ENCODE results near the gene APOBEC3F. TPM values are rescaled to one million over a fixed set of nuclear protein-coding genes. Genes with fewer than 3 reads are reported as not detected.
A peak's percentile ranks its signal among the peaks of the same experiment; 100 is the strongest.

The APOBEC3F gene
- total and polyA plus RNA-seq, 10 of the 15 experiments (the other 5 are each of a cell fraction or from before 2014, with no cell fraction given), result 7.4 to 29.1 (median 12.8) TPM

DNA sequence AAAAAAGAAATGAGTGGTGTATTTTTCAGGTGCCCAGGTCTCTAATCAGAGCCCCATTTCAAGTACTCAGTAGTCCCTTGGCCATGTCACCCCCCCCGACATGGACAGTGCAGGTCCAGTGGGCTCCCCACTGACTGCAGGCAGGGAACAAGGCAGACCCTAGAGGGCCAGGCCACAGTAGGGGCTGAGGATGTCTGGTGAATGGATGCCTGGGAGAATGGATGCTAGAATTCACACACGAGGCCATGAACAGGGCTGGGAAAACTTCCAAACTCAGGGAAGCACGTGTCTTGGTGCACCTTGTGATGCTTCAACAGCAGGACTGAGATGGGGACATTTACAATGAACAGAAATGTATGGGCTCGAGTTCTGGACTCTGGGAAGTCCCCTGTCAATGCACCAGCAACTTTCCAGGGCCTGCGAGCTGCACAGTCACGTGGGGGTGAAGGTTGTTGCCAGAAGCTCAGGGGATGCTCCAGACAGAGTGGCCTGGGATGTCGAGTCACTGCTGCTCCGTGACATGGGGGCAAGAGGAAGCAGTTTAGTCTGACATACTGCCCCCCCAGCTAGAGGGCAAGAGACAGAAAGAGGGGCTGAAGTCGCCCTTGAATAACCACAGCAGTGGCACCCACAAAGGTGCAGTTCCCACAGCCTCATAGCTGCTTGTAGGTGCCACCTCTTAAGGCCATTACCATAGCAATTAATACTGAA is 39.5 kb downstream of the APOBEC3F start:
- ChIA-PET SMC1A (ENCODE audit: uncharacterized antibody, unreplicated experiment) (interaction anchor here (1.1 to 5.3 kb wide), 8 partner anchors 11 to 66 kb away, joined by 4 to 44 read pairs (median 5); partner anchors contain the start of genes APOBEC3C and APOBEC3H), RAD21 (ENCODE audit: unreplicated experiment) (interaction anchor here (1.3 to 7.0 kb wide), 4 partner anchors 13 to 98 kb away, joined by 4 to 57 read pairs (median 6); partner anchors contain the start of genes APOBEC3B and APOBEC3H), POLR2A (interaction anchor here (0.8 to 4.8 kb wide), 6 partner anchors 9 to 69 kb away, joined by 4 to 44 read pairs (median 6); partner anchors contain the start of gene APOBEC3H), CTCF (interaction anchor here (0.8 to 3.1 kb wide), 6 partner anchors 9 to 236 kb away, joined by 3 to 15 read pairs (median 4); no protein-coding TSS in a partner anchor)
- Histone ChIP-seq H2AFZ (ENCODE audit: control insufficient read depth, low read depth, low read length) (no peak overlapping the region), H3K4me1 (ENCODE audit: control insufficient read depth, insufficient read depth, low read length) (peaks cover 30% of the 10 kb centered on the region), H3K9me3 (replicated peaks; ENCODE audit: control insufficient read depth, insufficient read depth, low read length) (no peaks in the 10 kb centered on the region), H3K9ac (ENCODE audit: control insufficient read depth, insufficient read depth, low read length) (peak overlapping the region; percentile 38; the same call in 1 of the 2 replicates), H4K20me1 (ENCODE audit: control insufficient read depth, insufficient read depth) (no peaks in the 10 kb centered on the region), H3K4me2 (ENCODE audit: control insufficient read depth, insufficient read depth) (peak overlapping the region; percentile 75), H3K36me3 (ENCODE audit: control insufficient read depth in 2 of 2, insufficient read depth in 2 of 2, low read length in 1 of 2) (peaks cover 1 to 6% of the 10 kb centered on the region in 2 experiments; a peak in 2 of 4 replicates), H3K79me2 (ENCODE audit: control insufficient read depth, insufficient read depth, low read length) (peaks cover 34% of the 10 kb centered on the region), H3K27me3 (replicated peaks in 1 of 2; ENCODE audit: control insufficient read depth in 2 of 2, insufficient read depth in 2 of 2, low read length in 1 of 2) (no peaks in the 10 kb centered on the region), H3K27ac (ENCODE audit: control insufficient read depth, insufficient read depth) (peak overlapping the region; percentile 41), H3K4me3 (peak overlapping the region; percentile 43; the same call in 1 of the 2 replicates)
- WGBS (ENCODE audit: insufficient coverage, insufficient replicate concordance, low lambda C conversion rate, missing lambda C conversion rate), result 6% methylated on average over 9 of the region's 9 CpGs
- FAIRE-seq (no peak), DNase-seq (ENCODE audit: low read depth, low spot score) (no peak), ATAC-seq (peak; percentile 51)
- TSS peak; percentile 23 for BruUV-seq (replicated peaks)
- in situ Hi-C loops (cut with MboI), result no loop called here
- intact Hi-C loops (cut with micrococcal nuclease; ENCODE audit: unreplicated experiment), result loop anchor here (2.0 kb wide), 1 partner anchor 19 kb away; no protein-coding TSS in a partner anchor
- TF ChIP-seq, protein P1, sequence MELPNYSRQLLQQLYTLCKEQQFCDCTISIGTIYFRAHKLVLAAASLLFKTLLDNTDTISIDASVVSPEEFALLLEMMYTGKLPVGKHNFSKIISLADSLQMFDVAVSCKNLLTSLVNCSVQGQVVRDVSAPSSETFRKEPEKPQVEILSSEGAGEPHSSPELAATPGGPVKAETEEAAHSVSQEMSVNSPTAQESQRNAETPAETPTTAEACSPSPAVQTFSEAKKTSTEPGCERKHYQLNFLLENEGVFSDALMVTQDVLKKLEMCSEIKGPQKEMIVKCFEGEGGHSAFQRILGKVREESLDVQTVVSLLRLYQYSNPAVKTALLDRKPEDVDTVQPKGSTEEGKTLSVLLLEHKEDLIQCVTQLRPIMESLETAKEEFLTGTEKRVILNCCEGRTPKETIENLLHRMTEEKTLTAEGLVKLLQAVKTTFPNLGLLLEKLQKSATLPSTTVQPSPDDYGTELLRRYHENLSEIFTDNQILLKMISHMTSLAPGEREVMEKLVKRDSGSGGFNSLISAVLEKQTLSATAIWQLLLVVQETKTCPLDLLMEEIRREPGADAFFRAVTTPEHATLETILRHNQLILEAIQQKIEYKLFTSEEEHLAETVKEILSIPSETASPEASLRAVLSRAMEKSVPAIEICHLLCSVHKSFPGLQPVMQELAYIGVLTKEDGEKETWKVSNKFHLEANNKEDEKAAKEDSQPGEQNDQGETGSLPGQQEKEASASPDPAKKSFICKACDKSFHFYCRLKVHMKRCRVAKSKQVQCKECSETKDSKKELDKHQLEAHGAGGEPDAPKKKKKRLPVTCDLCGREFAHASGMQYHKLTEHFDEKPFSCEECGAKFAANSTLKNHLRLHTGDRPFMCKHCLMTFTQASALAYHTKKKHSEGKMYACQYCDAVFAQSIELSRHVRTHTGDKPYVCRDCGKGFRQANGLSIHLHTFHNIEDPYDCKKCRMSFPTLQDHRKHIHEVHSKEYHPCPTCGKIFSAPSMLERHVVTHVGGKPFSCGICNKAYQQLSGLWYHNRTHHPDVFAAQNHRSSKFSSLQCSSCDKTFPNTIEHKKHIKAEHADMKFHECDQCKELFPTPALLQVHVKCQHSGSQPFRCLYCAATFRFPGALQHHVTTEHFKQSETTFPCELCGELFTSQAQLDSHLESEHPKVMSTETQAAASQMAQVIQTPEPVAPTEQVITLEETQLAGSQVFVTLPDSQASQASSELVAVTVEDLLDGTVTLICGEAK (IDR thresholded peaks at IDR 0.05; ENCODE audit: borderline replicate concordance), result no peak
- TF ChIP-seq NR2F1 (conservative IDR thresholded peaks at IDR 0.05) (0 out of 2 replicates have a peak, but pooled peaks have one; percentile 13), STAT3 (IDR thresholded peaks at IDR 0.05; ENCODE audit: low read depth, low read length) (no peak), CHD1 (IDR thresholded peaks at IDR 0.05; ENCODE audit: low read depth, low read length) (no peak), RELA (IDR thresholded peaks at IDR 0.05; ENCODE audit: borderline replicate concordance, partially characterized antibody) (peak; percentile 74), CREB1 (IDR thresholded peaks at IDR 0.05; ENCODE audit: low read depth) (no peak), BACH1 (IDR thresholded peaks at IDR 0.05; ENCODE audit: borderline replicate concordance) (no peak), ZNF207 (IDR thresholded peaks at IDR 0.05; ENCODE audit: borderline replicate concordance) (no peak), ETV6 (conservative IDR thresholded peaks at IDR 0.05 in 1 of 2, IDR thresholded peaks at IDR 0.05 in 1 of 2; ENCODE audit: borderline replicate concordance in 1 of 2, low read depth in 1 of 2) (no peak), SMAD1 (IDR thresholded peaks at IDR 0.05; ENCODE audit: low read depth, partially characterized antibody) (no peak), ZNF622 (IDR thresholded peaks at IDR 0.05) (no peak), JUND (IDR thresholded peaks at IDR 0.05; ENCODE audit: low read depth, low read length) (no peak), EED (IDR thresholded peaks at IDR 0.05; ENCODE audit: low read depth) (peak; percentile 44; the same call in 1 of the 2 replicates), IRF4 (IDR thresholded peaks at IDR 0.05; ENCODE audit: low read depth, low read length) (no peak), PAX5 (IDR thresholded peaks at IDR 0.05; ENCODE audit: borderline replicate concordance, low read depth, low read length) (no peak)
- TF ChIP-seq, protein P2, sequence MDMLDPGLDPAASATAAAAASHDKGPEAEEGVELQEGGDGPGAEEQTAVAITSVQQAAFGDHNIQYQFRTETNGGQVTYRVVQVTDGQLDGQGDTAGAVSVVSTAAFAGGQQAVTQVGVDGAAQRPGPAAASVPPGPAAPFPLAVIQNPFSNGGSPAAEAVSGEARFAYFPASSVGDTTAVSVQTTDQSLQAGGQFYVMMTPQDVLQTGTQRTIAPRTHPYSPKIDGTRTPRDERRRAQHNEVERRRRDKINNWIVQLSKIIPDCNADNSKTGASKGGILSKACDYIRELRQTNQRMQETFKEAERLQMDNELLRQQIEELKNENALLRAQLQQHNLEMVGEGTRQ (IDR thresholded peaks at IDR 0.05; ENCODE audit: borderline replicate concordance, low read depth, low read length), result peak; percentile 32; the same call in 1 of the 2 replicates
- TF ChIP-seq, protein P3, sequence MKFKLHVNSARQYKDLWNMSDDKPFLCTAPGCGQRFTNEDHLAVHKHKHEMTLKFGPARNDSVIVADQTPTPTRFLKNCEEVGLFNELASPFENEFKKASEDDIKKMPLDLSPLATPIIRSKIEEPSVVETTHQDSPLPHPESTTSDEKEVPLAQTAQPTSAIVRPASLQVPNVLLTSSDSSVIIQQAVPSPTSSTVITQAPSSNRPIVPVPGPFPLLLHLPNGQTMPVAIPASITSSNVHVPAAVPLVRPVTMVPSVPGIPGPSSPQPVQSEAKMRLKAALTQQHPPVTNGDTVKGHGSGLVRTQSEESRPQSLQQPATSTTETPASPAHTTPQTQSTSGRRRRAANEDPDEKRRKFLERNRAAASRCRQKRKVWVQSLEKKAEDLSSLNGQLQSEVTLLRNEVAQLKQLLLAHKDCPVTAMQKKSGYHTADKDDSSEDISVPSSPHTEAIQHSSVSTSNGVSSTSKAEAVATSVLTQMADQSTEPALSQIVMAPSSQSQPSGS (IDR thresholded peaks at IDR 0.05; ENCODE audit: low read length), result no peak
